Endothelial cell of hepatic sinusoid (primary cell): Measurements from ENCODE around the gene ING2.
"Not testable (repeated sequence)": the region's sequence is repeated elsewhere in the genome, so short reads cannot be mapped to it uniquely, and the experiment has no call there.

Source experiments
- in situ Hi-C: cut with HindIII; loops from 2 replicates; pipeline ENCODE4 v1.10.0; 2017; ENCODE audit warnings: low sequenced_read_pairs

The ING2 gene

GRCh38 chr4:183543435-183543834, 38.6 kb downstream of the ING2 start:
- in situ Hi-C loops: loop anchor here (5.0 kb wide), 1 partner anchor 36 kb away; the partner anchor contains the start of gene ING2

GRCh38 chr4:183544109-183544508, 39.3 kb downstream of the ING2 start:
- in situ Hi-C loops: loop anchor here (5.0 kb wide), 1 partner anchor 37 kb away; the partner anchor contains the start of gene ING2

DNA sequence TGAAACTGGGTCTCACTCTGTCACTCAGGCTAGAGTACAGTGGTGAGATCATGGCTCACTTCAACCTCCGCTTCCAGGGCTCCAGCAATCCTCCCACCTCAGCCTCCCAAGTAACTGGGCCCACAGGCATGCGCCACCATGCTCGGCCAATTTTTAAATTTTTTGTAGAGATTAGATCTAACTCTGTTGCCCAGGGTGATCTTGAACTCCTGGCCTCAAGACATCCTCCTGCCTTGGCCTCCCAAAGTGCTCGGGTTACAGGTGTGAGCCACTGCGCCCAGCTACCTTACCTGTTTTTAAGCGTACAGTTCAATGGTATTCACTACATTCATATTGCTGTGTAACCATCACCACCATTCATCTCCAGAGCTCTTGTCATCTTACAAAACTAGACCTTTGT, 41.5 kb downstream of the ING2 start:
- in situ Hi-C loops: no loop called here

DNA sequence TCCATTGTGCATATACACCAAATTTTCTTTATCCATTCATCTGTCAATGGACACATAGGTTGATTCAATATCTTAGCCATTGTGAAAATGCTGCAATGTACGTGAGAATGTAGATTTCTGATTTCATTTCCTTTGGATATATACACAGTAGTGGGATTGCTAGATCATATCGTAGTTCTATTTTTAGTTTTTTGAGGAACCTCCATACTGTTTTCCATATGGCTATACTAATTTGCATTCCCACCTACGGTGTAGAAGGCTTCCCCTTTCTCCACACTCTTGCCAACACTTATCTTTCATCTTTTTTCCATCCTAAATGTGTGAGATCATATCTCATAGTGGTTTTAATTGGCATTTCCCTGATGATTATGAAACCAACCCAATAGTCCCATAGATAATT, 43.4 kb downstream of the ING2 start:
- in situ Hi-C loops: no loop called here

DNA sequence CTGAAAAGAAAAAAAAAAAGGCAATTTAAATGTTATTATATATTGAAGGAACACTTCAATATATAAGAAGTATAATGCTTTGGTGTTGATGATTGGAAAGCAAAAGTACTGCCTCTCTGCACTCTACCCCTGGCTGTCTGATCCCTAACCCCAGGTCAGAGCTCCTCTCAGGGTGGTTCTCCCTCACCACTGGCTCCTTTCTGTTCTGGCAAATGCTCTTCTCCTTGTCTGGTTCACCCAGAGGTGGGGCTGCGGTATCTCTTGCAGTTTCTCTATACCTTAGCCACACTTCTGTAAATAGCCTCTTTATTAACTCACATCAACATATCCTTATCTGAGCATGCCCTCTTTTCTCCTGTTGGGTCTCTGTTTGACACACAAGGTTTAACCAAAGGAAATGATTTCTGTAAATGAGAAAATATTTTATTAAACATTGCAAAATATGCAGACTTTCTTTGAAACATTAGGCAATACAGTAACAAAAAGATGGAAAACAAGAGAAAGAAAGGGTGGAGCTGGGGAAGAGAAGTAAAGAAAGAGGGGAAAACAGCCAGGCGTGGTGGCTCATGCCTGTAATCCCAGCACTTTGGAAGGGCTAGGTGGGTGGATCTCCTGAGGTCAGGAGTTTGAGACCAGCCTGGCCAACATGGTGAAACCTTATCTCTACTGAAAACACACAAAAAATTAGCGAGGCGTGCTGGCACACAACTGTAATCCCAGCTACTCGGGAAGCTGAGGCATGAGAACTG, 45.7 kb downstream of the ING2 start:
- in situ Hi-C loops: no loop called here

DNA sequence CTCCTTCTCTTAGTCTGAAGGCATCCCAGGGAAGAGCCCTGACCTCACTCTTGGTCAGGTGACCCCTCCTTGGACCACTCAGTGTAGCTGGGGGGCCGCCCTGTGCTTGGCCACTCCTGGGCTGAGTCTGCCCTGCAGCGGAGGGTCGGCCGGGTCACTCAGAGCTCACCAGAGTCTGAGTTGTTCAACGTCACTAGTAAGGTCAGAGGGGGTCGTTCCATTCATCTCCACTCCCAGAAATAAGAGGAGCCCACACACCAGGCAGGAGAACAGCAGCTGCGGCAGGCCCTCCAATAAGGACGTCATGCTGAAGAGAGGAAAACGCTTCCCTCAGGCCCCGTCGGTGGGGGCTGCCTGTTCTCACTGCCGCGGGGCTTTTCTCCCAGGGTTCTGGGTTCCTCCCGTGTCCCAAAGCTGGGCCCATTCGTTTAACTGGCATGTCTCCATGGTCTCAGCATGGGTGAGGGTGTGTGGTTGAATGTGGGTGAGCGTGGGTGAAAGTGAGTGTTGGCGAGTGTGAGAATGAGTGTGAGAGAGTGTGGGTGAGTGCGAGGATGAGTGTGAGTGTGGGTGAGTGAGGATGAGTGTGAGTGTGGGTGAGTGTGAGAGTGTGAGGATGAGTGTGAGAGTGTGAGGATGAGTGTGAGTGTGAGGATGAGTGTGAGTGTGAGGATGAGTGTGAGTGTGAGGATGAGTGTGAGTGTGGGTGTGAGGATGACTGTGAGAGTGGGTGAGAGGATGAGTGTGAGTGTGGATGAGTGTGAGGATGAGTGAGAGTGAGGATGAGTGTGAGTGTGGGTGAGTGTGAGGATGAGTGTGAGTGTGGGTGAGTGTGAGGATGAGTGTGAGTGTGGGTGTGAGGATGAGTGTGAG, 47.7 kb downstream of the ING2 start:
- in situ Hi-C loops: no loop called here

DNA sequence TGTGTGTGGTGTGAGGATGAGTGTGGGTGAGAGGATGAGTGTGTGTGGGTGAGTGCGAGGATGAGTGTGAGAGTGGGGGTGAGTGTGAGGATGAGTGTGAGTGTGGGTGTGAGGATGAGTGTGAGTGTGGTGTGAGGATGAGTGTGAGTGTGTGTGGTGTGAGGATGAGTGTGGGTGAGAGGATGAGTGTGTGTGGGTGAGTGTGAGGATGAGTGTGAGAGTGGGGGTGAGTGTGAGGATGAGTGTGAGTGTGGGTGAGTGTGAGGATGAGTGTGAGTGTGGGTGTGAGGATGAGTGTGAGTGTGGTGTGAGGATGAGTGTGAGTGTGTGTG, 48.3 kb downstream of the ING2 start:
- in situ Hi-C loops: not testable (repeated sequence)

DNA sequence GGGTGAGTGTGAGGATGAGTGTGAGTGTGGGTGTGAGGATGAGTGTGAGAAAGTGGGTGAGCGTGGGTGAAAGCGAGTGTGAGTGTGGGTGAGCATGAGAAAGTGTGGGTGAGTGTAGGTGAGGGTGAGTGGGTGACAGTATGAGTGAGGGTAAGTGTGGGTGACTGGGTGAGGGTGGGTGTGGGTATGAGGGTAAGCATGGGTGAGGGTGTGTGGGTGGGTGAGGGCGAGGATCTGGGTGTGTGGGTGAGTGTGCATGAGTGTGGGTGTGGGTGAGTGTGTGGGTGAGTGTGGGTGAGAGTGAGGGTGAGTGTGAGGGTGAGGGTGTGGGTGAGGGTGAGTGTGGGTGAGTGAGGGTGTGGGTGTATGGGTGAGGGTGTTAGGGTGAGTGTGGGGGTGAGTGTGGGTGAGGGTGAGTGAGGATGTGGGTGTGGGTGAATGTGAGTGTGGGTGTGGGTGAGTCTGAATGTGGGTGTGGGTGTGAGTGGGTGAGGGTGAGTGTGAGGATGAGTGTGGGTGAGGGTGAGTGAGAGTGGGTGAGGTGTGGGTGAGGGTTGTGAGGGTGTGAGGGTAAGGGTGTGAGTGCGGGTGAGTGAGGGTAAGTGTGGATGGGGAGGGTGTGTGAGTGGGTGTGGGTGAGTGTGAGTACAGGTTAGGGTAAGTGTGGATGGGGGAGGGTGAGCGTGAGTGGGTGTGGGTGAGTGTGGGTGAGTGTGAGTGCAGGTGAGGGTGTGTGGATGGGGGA, 48.9 kb downstream of the ING2 start:
- in situ Hi-C loops: no loop called here

DNA sequence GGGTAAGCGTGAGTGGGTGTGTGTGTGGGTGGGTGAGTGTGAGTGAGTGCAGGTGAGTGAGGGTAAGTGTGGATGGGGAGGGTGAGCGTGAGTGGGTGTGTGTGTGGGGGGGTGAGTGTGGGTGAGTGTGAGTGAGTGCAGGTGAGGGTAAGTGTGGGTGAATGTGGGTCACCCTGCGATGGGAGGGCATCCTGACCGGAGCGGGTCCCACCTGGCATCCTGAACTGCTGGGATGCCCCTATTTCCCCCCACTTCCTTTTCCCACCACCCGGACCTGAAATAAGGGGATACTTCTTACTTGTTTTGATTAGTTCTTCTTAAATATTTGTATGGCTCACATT, 49.5 kb downstream of the ING2 start:
- in situ Hi-C loops: no loop called here

DNA sequence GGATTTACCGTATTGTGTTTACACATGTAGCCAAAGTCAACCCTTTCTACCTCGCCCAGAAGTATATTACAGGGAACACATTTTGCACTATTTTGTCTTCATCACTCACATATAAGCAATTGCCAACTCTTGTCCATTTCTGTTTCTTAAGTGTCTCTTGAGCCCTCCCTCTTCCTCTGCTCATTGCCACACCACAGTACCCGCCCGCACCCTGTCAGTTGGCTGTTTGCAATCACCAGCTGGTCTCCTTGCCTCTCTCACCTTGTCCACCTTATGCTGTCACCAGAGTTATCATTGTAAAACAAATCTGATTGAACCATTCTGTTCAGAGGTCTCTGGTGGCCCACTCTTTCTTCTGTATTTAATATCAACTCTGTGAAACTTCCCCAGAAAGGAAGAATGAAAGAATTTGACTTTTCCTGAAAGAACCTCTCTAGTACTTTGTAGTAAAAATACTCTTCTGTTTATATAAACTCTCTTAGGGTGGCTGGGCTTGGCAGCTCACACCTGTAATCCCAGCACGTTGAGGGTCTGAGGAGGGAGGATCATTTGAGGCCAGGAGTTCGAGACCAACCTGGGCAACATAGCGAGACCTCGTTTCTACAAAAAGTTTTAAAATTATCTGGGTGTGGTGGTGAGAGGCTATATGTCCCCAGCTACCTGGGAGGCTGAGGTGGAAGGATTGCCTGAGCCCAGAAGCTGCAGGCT, 50.2 kb downstream of the ING2 start:
- in situ Hi-C loops: no loop called here

- in situ Hi-C loops: no loop called here
These were observed 52.1 kb downstream of the ING2 start for GRCh38 chr4:183556947-183557346.

GRCh38 chr4:183557611-183558010, 52.8 kb downstream of the ING2 start:
- in situ Hi-C loops: no loop called here

DNA sequence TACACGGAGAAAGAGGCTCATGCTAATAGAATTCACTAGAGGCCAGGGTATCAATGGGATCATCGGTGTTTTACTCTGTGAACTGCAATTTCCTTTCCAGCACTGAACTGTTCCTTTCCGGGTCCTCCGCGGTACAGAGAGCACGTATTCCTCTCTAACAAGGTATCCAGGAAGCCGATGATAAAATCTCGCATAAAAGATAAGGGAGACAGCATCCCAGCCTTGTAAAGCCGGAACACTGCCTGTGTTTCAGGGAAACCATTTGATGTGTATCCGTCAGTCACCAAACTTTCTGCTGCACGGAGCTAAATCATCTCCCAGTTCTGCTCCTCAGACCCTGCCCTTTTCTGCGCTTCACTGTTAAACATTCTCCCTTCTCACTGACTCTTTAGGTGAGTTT, 54.0 kb downstream of the ING2 start:
- in situ Hi-C loops: no loop called here

DNA sequence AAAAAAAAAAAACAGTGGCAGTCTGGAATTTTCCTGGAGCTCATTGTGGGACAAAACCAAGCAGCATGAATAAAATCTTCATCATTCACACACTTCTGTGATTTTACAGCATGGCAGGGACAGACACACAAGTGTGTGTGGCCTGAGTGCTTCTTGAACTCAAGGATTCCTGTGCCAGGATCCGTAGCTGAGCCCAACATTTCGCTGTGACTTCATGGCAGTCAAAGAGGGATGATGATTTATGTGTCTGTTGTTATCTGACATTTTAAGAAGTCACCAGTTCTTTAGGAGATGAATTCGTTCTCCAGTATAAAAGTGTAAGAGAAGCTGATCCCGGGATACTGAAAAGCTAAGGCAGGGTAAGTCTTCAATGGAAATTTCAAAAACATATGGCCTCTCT, 57.0 kb downstream of the ING2 start:
- in situ Hi-C loops: no loop called here
